Left ventricle myocardium inferior (tissue), 1 donor: ENCODE results near the gene UNC5A. TPM values are rescaled to one million over a fixed set of nuclear protein-coding genes. Genes with fewer than 3 reads are reported as not detected.

ENCODE experiments used
- DNase-seq: peaks from one replicate; pipeline ENCODE4 v3.0.0-alpha.2; 2020
- H3K27ac ChIP-seq: fragments of 200-600 bp; replicated peaks from 2 replicates; pipeline ENCODE4 v1.8.0; 2021
- H3K27me3 ChIP-seq: fragments of 200-600 bp; 2 replicates; pipeline ENCODE4 v1.8.0; 2021; ENCODE audit warnings: low read depth
- H3K36me3 ChIP-seq: fragments of 200-600 bp; 2 replicates; pipeline ENCODE4 v1.8.0; 2021
- H3K4me1 ChIP-seq: fragments of 200-600 bp; 2 replicates; pipeline ENCODE4 v1.8.0; 2021
- H3K4me3 ChIP-seq: fragments of 200-600 bp; 2 replicates; pipeline ENCODE4 v1.8.0; 2021; ENCODE audit warnings: mild to moderate bottlenecking, moderate library complexity
- H3K9me3 ChIP-seq: fragments of 200-600 bp; replicated peaks from 2 replicates; pipeline ENCODE4 v1.8.0; 2021
- CTCF ChIP-seq: fragments of 200-600 bp; IDR thresholded peaks from 2 replicates; pipeline ENCODE4 v1.8.0; 2021; ENCODE audit warnings: antibody characterized with exemption, mild to moderate bottlenecking, borderline replicate concordance
- intact Hi-C: fragments of 100-400 bp; cut with micrococcal nuclease; formaldehyde crosslinking; loops from one replicate; pipeline ENCODE4 v1.11.0; 2022
- total RNA-seq: library from RNA; stranded (reverse); fragmentation: NEBNext Ultra II Directional; extraction: Animal tissue kit (Norgen Biotek cat#: 25700); gene quantifications from one replicate; pipeline ENCODE4 v1.2.1, GENCODE V29; 2021
- donor health status: DM: no; HTN: yes; CAD: no; lungs with severe emphysema.

The UNC5A gene
- total RNA-seq, 1 donor from 2014 or later, result not detected

DNA sequence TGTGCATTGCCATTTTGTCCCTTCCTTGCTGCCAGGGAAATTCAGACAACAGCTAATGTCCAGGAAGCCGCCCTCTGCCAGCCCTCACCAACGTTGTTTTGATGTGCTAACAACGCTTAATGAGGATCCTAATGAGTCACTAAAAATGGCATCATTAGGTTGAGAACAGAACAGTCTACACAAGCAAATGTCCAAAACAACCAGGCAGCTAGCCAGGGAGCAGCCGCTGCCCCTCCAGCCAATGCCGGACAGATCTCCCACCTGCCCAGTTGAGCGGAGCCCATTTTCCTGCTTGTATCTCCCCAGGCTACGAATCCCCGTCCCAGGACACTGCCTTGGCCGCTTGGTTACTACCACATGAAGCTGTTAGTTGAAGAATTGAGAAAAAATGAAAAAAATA is 40.4 kb upstream of the UNC5A start:
- no peak overlapping the region for H3K27ac ChIP-seq
- H3K36me3 ChIP-seq, result no peaks in the 10 kb centered on the region
- peaks cover 65% of the 10 kb centered on the region for H3K27me3 ChIP-seq
- peaks cover 21% of the 10 kb centered on the region for H3K9me3 ChIP-seq
- H3K4me1 ChIP-seq, result no peaks in the 10 kb centered on the region
- no peak for TF ChIP-seq CTCF
- DNase-seq, result no peak
- intact Hi-C loops, result no loop called here
- H3K4me3 ChIP-seq, result no peak overlapping the region

- no peaks in the 10 kb centered on the region for H3K4me1 ChIP-seq
- no peak for DNase-seq
- H3K27ac ChIP-seq, result no peak overlapping the region
- no peaks in the 10 kb centered on the region for H3K36me3 ChIP-seq
- peaks cover 16% of the 10 kb centered on the region for H3K9me3 ChIP-seq
- intact Hi-C loops, result no loop called here
- TF ChIP-seq CTCF, result no peak
- H3K4me3 ChIP-seq, result no peak overlapping the region
- H3K27me3 ChIP-seq, result peaks cover 71% of the 10 kb centered on the region
Measured at GRCh38 chr5:176770431-176770830, 39.9 kb upstream of the UNC5A start.

DNA sequence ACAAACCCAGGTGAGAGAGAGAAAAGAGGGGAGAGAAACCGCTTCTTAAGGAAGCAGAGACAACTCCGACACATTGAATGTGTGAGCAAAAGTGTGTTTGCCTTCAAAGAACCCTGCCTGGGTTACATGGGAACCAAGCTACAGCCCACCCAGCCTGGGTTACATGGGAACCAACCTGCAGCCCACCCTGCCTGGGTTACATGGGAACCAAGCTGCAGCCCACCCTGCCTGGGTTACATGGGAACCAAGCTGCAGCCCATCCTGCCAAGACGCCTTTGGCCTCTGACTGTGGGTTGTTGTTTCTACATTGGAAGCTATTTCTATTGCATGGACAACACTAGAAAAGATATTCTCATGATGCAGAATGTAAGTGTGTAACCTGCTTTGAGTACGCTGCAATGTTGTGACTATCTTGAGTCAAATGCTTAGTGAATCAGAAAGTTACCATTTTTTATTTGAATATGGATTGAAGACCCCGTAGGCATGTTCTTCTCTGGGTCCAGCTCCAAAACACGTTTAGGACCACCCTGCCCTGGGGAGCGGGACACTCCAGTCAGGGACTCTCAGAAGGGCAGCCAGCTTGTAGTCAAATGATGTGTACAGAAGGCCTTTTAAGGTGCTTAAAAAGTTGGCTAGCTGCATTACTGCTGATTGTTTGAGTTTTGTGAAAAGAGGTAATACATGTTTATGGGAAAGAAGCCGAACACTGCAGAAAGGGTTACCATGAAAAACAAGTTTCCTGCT is 39.1 kb upstream of the UNC5A start:
- Histone ChIP-seq H3K27me3 (peaks cover 79% of the 10 kb centered on the region), H3K36me3 (no peaks in the 10 kb centered on the region), H3K4me3 (no peak overlapping the region), H3K9me3 (peaks cover 8% of the 10 kb centered on the region), H3K4me1 (no peaks in the 10 kb centered on the region), H3K27ac (no peak overlapping the region)
- DNase-seq, result no peak
- intact Hi-C loops, result no loop called here
- no peak for TF ChIP-seq CTCF

GRCh38 chr5:176772271-176773210 is 37.8 kb upstream of the UNC5A start:
- intact Hi-C loops, result no loop called here
- Histone ChIP-seq H3K9me3 (no peaks in the 10 kb centered on the region), H3K36me3 (no peaks in the 10 kb centered on the region), H3K27me3 (peaks cover 80% of the 10 kb centered on the region), H3K4me1 (no peaks in the 10 kb centered on the region), H3K4me3 (no peak overlapping the region), H3K27ac (no peak overlapping the region)
- DNase-seq, result no peak
- TF ChIP-seq CTCF, result no peak

DNA sequence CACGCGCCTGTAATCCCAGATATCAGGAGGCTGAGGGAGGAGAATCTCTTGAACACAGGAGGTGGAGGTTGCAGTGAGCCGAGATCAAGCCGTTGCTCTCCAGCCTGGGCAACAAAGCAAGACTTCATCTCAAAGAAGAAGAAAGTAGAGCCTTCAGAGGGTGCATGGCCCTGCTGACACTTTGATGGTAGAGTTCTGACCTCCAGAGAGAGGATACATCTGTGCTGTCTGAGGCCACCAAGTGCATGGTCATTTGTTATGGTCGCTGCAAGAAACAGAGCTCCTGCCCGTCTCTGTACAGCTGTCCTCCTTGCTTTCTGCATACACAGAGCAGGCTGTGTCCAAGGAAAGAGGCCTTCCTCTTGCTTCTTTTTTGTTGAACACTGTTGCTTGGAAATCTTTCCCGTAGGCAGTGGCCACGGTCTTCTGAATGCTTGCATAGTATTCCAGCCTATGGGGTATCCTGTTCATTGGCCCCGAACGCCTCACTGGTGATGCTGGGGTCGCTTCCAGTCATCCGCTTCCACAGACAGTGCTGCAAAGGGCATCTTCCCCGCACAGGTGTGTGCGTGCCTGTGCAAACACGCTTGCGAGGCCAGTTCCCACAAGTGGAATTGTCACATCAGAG is 36.8 kb upstream of the UNC5A start:
- peaks cover 76% of the 10 kb centered on the region for H3K27me3 ChIP-seq
- no peaks in the 10 kb centered on the region for H3K36me3 ChIP-seq
- TF ChIP-seq CTCF, result no peak
- H3K27ac ChIP-seq, result no peak overlapping the region
- H3K4me3 ChIP-seq, result no peak overlapping the region
- intact Hi-C loops, result no loop called here
- H3K4me1 ChIP-seq, result no peaks in the 10 kb centered on the region
- no peak for DNase-seq
- no peaks in the 10 kb centered on the region for H3K9me3 ChIP-seq
